Nucleus accumbens (tissue), 56 donors: Measurements from ENCODE around the gene MCM9.
A peak's percentile ranks its signal among the peaks of the same experiment; 100 is the strongest.
"Not testable (repeated sequence)": the region's sequence is repeated elsewhere in the genome, so short reads cannot be mapped to it uniquely, and the experiment has no call there.

ENCODE experiments used
- DNase-seq, 56 donors: peaks; one replicate each; lab custom pipeline; 2025; lab: John Stamatoyannopoulos, UW

MCM9 gene

GRCh38 chr6:118869350-118869749, 65.6 kb downstream of the MCM9 start:
- DNase-seq, result no peak

GRCh38 chr6:118868901-118869300, 66.1 kb downstream of the MCM9 start:
- not testable (repeated sequence) for DNase-seq

- DNase-seq, result no peak
Measured at GRCh38 chr6:118867181-118867580, 67.8 kb downstream of the MCM9 start.

GRCh38 chr6:118865100-118865391, 69.9 kb downstream of the MCM9 start:
- no peak for DNase-seq

- no peak for DNase-seq
Measured at GRCh38 chr6:118864341-118865099, 70.4 kb downstream of the MCM9 start.

- no peak for DNase-seq
Measured at GRCh38 chr6:118862443-118862842, 72.5 kb downstream of the MCM9 start.

GRCh38 chr6:118860880-118861279, 74.1 kb downstream of the MCM9 start:
- no peak for DNase-seq

- DNase-seq, result no peak
Measured at GRCh38 chr6:118860363-118860762, 74.6 kb downstream of the MCM9 start.

- DNase-seq, result no peak
Measured at GRCh38 chr6:118859517-118860064, 75.4 kb downstream of the MCM9 start.

GRCh38 chr6:118856301-118856700, 78.7 kb downstream of the MCM9 start:
- DNase-seq, result no peak

- DNase-seq, result no peak
Measured at GRCh38 chr6:118853408-118853807, 81.6 kb downstream of the MCM9 start.

GRCh38 chr6:118844915-118845314, 90.0 kb downstream of the MCM9 start:
- no peak for DNase-seq

- no peak for DNase-seq
Measured at GRCh38 chr6:118843685-118844390, 91.1 kb downstream of the MCM9 start.

GRCh38 chr6:118830691-118831090, 104.3 kb downstream of the MCM9 start:
- no peak for DNase-seq

- no peak for DNase-seq
Measured at GRCh38 chr6:118829817-118830478, 105.0 kb downstream of the MCM9 start.

GRCh38 chr6:118826096-118826495, 108.9 kb downstream of the MCM9 start:
- DNase-seq, result no peak

GRCh38 chr6:118825661-118826060, 109.3 kb downstream of the MCM9 start:
- DNase-seq, result no peak

GRCh38 chr6:118815495-118815894, 119.5 kb downstream of the MCM9 start:
- DNase-seq, result no peak

- no peak for DNase-seq
Measured at GRCh38 chr6:118813775-118814174, 121.2 kb downstream of the MCM9 start.

GRCh38 chr6:118812970-118813369, 122.0 kb downstream of the MCM9 start:
- no peak for DNase-seq

- peak in 2 of 56 donors; percentile 6 to 10 for DNase-seq
Measured at GRCh38 chr6:118810420-118811027, 124.4 kb downstream of the MCM9 start.
